NOMO-1 (cell line): ENCODE measurements around the gene MCL1.

Source experiments
- DNase-seq, 2 experiments: peaks; one replicate each; lab custom pipeline; 2025; ENCODE audit not compliant: unreplicated experiment in 2 of 2; lab: John Stamatoyannopoulos, UW

Gene MCL1

DNA sequence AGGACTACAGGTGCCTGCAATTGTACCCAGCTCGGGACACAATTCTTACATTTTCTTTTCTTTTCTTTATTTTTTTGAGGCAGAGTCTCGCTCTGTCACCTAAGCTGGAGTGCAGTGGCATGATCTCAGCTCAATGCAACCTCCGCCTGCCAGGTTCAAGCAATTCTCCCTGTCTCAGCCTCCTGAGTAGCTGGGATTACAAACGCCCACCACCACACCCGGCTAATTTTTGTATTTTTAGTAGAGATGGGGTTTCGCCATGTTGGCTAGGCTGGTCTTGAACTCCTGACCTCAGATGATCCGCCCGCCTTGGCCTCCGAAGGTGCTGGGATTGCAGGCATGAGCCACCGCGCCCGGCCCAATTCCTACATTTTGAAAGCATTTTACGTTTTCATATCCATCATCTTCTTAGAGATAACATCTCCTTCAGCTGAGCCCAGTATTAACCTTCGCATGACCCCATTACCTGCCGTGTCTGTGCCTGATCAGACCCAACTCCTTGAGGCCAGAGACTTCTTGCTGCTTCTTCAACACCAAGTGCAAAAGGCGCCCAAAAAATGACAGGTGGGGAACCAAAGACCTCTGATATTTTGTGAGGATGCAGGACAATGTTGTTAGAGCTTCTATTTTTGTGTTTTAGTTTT is 33.0 kb downstream of the MCL1 start:
- DNase-seq = no peak

DNA sequence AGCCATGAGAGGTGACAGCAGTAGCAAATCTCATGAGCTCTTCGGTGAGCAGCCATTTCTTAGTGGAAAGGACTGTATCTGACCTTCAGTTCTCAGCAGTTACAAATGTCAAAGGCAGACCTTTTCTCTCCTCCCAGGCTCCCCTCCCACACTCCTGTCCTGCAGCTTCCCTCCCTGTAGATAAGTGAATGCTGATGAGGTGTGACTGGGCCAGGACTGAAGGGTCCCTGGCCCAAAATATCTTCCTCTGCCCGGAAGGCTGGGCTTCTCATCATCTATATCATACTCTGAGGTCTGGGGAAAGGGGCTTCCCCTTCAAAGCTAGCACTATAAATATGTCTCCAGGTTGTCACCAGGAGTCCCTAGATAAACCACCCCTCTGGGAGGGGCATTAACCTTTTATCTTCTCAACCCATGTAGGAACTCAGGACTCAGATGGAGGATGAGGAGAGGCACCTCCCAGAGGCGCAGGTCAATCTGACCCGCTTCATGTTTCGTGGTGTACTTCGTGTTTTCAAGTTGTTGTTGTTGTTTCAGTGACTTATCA is 33.9 kb downstream of the MCL1 start:
- DNase-seq = no peak

GRCh38 chr1:150544204-150544603 is 35.2 kb downstream of the MCL1 start:
- DNase-seq = no peak

DNA sequence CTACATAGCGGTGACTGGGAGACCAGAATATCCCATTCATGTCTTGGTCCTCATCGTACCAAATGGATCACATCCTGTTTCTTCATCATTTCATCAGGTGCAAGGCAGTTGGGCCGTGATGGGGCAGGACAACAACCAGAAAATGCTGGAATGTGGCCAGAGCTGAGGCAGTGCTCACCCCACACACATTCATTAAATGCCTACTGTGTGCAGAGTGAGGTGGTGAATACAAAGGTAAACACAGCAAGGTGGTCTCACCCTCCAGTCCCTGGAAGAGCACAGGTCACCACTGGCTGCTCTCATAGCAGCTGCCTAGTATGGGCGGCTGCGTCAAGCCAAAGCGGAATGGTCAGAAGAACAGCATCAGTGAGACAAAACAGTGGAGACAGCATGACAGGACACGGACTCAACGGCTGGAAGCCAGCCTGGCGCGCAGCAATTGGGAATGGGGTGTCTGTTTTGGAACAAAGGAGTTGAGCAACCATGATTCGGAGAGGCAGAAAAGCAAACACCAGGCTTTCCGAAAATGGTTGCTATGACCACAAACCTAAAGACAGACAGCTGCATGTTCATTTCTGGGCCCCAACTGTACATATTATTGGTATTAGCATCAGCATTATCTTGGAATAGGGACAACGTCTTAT is 35.8 kb downstream of the MCL1 start:
- no peak for DNase-seq

DNA sequence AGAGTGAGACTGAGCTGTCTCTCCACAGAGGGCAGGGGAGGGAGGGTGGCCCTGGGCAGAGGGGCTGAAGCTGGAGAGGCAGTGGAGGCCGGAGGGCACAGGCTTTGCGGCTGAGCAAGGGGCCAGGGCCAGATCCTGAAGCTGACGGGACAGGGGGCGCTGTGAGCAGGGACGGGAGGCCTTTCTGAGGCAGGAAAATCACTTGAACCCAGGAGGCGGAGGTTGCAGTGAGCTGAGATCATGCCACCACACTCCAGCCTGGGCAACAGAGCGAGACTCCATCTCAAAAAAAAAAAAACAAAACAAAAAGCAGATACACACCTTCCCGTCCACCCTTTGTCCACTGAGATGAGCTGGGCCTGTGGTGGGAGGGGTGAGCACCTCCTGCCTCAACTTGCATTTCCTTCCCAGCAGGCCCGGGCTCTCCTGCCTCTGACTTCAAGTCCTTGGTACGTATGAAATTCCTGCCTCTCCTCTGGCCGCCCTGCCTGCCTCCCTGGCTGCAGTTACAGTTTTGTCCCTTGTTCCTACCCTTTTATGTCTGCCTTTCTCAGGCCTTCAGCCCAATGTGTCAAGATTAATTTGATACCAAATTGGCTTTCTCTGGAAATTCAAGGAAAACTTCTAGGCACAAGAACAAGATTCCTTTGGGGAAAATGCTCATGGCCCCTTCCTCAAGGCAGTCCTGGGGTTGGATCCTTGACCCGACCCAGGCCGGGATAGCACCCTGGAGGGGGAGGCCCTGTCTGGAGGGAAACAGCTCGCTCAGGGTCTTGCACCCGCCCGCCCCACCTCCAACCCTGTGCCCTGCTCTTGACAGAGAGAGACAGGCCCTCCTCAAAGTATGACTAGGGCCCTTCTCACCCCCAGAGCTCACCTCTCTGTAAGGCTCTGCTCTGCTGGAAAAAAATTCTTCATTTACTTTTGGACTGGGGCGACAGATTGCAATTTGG is 41.4 kb downstream of the MCL1 start:
- no peak for DNase-seq

DNA sequence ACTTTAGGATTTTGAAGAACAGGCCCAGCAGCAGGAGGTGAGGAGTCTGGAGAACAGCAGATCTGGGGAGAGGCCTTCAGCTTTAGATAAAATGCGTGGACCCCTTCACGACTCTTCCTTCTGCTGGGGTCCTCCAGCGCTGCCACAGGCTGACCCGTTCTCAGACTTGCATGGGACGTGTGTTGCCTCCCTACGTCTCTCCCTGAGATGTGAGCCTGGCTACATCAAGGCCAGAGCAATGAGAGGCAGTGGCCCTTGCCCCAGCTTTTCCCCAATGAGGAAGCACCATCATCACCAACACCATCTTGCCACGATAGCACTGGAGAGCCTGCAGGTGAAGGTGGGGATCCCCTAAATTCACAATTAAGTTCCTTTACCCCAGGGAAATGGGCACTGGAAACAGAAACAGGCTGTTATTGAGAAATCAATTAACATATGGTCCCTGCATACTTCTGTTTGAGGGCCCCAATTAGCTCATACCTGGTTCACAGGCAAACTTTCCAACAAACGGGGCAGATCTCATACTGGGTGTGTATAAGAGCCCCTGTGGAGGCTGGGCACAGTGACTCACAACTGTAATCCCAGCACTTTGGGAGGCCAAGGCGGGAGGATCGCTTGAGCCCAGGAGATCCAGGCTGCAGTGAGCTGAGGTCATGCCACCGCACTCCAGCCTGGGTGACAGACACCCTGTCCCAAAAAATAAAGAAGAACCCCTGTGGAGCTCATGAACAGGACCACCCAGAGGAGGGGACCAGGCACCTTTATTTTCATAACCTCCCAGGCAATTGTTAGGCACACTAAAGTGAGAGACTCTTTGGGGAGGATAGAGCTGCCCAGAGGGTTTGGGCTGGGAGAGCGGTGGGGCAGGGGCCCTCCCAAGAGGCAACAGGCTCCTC is 42.3 kb downstream of the MCL1 start:
- no peak for DNase-seq

GRCh38 chr1:150535511-150536287 is 43.7 kb downstream of the MCL1 start:
- no peak for DNase-seq

- DNase-seq = no peak
Measured at GRCh38 chr1:150534002-150534401, 45.4 kb downstream of the MCL1 start.

DNA sequence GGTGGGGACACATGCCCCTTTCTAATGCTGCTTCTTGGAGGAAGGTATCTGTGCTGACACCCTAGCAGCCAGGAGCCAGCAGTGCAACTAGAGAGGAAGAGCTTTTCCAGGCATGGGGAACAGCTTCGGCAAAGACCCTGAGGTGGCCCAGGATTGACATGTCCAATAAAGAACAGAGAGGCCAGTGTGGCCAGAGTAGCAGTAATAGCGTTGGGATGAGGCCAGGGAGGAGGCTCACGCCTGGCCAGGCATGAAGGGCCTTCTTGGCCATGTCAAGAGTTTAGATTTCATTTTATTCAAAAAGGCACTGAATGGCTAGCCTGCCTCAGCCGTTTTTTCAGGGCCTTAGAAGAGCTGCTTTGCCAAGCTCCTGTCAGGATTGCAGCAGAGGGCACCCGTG is 46.5 kb downstream of the MCL1 start:
- no peak for DNase-seq

GRCh38 chr1:150530491-150531159 is 48.8 kb downstream of the MCL1 start:
- DNase-seq = no peak

DNA sequence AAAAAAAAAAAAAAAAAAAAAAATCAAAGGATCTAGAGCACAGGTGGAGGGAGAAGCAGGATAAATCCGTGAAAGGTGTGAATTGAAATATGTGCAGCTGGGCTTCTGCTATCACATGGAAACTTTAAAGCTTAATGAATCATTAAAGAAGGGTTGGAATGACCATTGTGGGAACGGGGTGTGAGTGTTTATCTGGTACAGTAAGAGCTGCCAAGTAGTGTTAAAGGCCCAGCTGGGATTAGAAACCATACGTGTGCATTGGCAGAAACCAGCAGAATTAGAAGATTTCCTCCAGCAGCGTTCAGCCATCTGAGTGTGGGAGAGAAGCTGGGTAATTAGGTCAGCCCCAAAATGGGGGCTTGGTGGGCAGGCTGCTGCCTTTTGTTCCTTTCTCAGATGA is 50.4 kb downstream of the MCL1 start:
- no peak for DNase-seq

- DNase-seq = no peak
Measured at GRCh38 chr1:150528196-150528595, 51.2 kb downstream of the MCL1 start.

DNA sequence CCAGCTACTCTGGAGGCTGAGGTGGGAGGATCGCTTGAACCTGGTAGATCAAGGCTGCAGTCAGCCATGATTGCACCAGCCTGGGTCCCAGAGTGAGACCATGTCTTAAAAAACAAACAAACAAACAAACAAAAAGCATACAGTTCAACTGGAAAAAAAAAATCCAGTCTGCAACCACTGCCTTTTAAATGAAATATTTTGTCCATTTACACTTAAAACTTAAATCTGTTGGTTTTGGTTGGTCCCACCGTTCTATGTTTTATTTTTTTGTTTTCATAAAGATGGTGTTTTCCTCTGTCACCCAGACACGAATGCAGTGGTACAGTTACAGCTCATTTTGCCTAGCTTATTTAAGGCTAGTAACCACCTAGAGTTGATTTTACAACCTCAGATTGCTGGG is 54.1 kb downstream of the MCL1 start:
- no peak for DNase-seq
